OCI-LY7 (cell line): Measurements from ENCODE around the gene NDEL1. TPM values are rescaled to one million over a fixed set of nuclear protein-coding genes. Genes with fewer than 3 reads are reported as not detected.
A peak's percentile ranks its signal among the peaks of the same experiment; 100 is the strongest.

Experiments
- BruUV-seq: library from RNA; stranded (reverse); fragments of 400-500 nt; replicated peaks from 2 replicates; lab custom pipeline; 2021; lab: Mats Ljungman, UMichigan
- CTCF ChIA-PET: fragments of 300-600 bp; sonication (Branson Sonifier 250); formaldehyde crosslinking; loops from one replicate; lab custom pipeline; 2022; ENCODE audit warnings: antibody characterized with exemption; ENCODE audit not compliant: unreplicated experiment; lab: Charles Lee
- POLR2A ChIA-PET: fragments of 300-600 bp; sonication (Branson Sonifier 250); formaldehyde crosslinking; loops from one replicate; lab custom pipeline; 2022; ENCODE audit warnings: antibody characterized with exemption; lab: Charles Lee
- DNase-seq: peaks from one replicate; pipeline ENCODE4 v3.0.0-alpha.2; 2015; ENCODE audit warnings: low spot score
- H2AFZ ChIP-seq: fragments of 200-600 bp; sonication (generic), shearing (Covaris generic); 2 replicates; pipeline ENCODE4 v1.6.1; 2014; ENCODE audit warnings: mild to moderate bottlenecking, antibody characterized with exemption, low read length, moderate library complexity
- H3K27ac ChIP-seq: fragments of 200-600 bp; sonication (generic); 2 replicates; pipeline ENCODE4 v1.5.1; 2014; ENCODE audit warnings: mixed run types, low read depth, mild to moderate bottlenecking, moderate library complexity, low read length, inconsistent platforms; ENCODE audit not compliant: poor library complexity, severe bottlenecking
- H3K36me3 ChIP-seq: fragments of 200-600 bp; sonication (generic); 2 replicates; pipeline ENCODE4 v1.6.1; 2014; ENCODE audit warnings: mild to moderate bottlenecking, antibody characterized with exemption, low read length, moderate library complexity, mixed read lengths; ENCODE audit not compliant: insufficient read depth
- H3K4me1 ChIP-seq: fragments of 200-600 bp; sonication (generic); 2 replicates; pipeline ENCODE4 v1.5.1; 2014; ENCODE audit warnings: mild to moderate bottlenecking, low read length; ENCODE audit not compliant: insufficient read depth, poor library complexity, severe bottlenecking
- H3K4me2 ChIP-seq: fragments of 200-600 bp; sonication (generic); 2 replicates; pipeline ENCODE4 v1.6.1; 2014; ENCODE audit warnings: mild to moderate bottlenecking, low read length
- H3K4me3 ChIP-seq: fragments of 200-600 bp; sonication (generic); 2 replicates; pipeline ENCODE4 v1.5.1; 2014; ENCODE audit warnings: mild to moderate bottlenecking, low read depth, low read length; ENCODE audit not compliant: poor library complexity, severe bottlenecking
- H3K79me2 ChIP-seq: fragments of 200-600 bp; sonication (generic); 2 replicates; pipeline ENCODE4 v1.6.1; 2016; ENCODE audit warnings: low read depth, mild to moderate bottlenecking, low read length, moderate library complexity, mixed read lengths; ENCODE audit not compliant: insufficient read depth
- H3K9me2 ChIP-seq: fragments of 200-600 bp; sonication (generic); 2 replicates; pipeline ENCODE4 v1.6.1; 2016; ENCODE audit warnings: mild to moderate bottlenecking, low read length, mixed read lengths; ENCODE audit not compliant: insufficient read depth
- H3K9me3 ChIP-seq: fragments of 200-600 bp; sonication (generic); 2 replicates; pipeline ENCODE4 v1.6.1; 2014; ENCODE audit warnings: mild to moderate bottlenecking, mixed run types, low read length, mixed read lengths
- H4K20me1 ChIP-seq: fragments of 200-600 bp; sonication (generic); 2 replicates; pipeline ENCODE4 v1.6.1; 2014; ENCODE audit warnings: mild to moderate bottlenecking, antibody characterized with exemption, low read length, moderate library complexity, mixed read lengths; ENCODE audit not compliant: insufficient read depth
- EZH2phosphoT487 ChIP-seq: fragments of 200-600 bp; sonication (generic); IDR thresholded peaks from 2 replicates; pipeline ENCODE4 v1.6.1; 2018; ENCODE audit warnings: low read depth, borderline replicate concordance, mild to moderate bottlenecking, mixed run types, antibody characterized with exemption, low read length, moderate library complexity, mixed read lengths
- intact Hi-C: fragments of 100-400 bp; cut with micrococcal nuclease; formaldehyde crosslinking; loops from one replicate; pipeline ENCODE4 v1.10.0; 2022; ENCODE audit not compliant: unreplicated experiment
- total RNA-seq, 2 experiments: library from RNA; depleted of rRNA in 1 of 2; stranded (reverse); fragments of >200 nt in 1 of 2; shearing (Covaris generic) in 1 of 2; gene quantifications; 2 replicates each; pipeline ENCODE4 v1.2.3, GENCODE V29; 2014 to 2022
- TF ChIP-seq, protein P1 (sequence below): fragments of 200-600 bp; sonication (generic); conservative IDR thresholded peaks from 2 replicates; pipeline ENCODE4 v1.5.1; 2014; ENCODE audit warnings: mild to moderate bottlenecking, antibody characterized with exemption, low read length, moderate library complexity, mixed read lengths

The NDEL1 gene
- total RNA-seq, 2 experiments from 2014 or later = 37.9 to 65.7 TPM

GRCh38 chr17:8408371-8408770 is 27.3 kb upstream of the NDEL1 start:
- POLR2A ChIA-PET = no interaction called here
- Histone ChIP-seq H3K4me3 (no peak overlapping the region), H3K79me2 (no peaks in the 10 kb centered on the region), H3K4me1 (no peaks in the 10 kb centered on the region), H3K36me3 (no peaks in the 10 kb centered on the region), H3K4me2 (no peak overlapping the region), H3K9me2 (no peaks in the 10 kb centered on the region), H4K20me1 (no peaks in the 10 kb centered on the region), H3K27ac (no peak overlapping the region), H2AFZ (no peak overlapping the region), H3K9me3 (no peaks in the 10 kb centered on the region)
- intact Hi-C loops = no loop called here
- CTCF ChIA-PET = no interaction called here
- no peak for TF ChIP-seq EZH2phosphoT487
- TF ChIP-seq, protein P1, sequence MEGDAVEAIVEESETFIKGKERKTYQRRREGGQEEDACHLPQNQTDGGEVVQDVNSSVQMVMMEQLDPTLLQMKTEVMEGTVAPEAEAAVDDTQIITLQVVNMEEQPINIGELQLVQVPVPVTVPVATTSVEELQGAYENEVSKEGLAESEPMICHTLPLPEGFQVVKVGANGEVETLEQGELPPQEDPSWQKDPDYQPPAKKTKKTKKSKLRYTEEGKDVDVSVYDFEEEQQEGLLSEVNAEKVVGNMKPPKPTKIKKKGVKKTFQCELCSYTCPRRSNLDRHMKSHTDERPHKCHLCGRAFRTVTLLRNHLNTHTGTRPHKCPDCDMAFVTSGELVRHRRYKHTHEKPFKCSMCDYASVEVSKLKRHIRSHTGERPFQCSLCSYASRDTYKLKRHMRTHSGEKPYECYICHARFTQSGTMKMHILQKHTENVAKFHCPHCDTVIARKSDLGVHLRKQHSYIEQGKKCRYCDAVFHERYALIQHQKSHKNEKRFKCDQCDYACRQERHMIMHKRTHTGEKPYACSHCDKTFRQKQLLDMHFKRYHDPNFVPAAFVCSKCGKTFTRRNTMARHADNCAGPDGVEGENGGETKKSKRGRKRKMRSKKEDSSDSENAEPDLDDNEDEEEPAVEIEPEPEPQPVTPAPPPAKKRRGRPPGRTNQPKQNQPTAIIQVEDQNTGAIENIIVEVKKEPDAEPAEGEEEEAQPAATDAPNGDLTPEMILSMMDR = no peak
- BruUV-seq = no TSS peak
- DNase-seq = no peak

GRCh38 chr17:8409966-8410882 is 25.5 kb upstream of the NDEL1 start:
- Histone ChIP-seq H3K9me2 (no peaks in the 10 kb centered on the region), H3K9me3 (no peaks in the 10 kb centered on the region), H3K79me2 (no peaks in the 10 kb centered on the region), H3K4me3 (no peak overlapping the region), H3K4me2 (no peak overlapping the region), H3K36me3 (no peaks in the 10 kb centered on the region), H4K20me1 (no peaks in the 10 kb centered on the region), H3K4me1 (no peaks in the 10 kb centered on the region), H2AFZ (no peak overlapping the region; the same call in 1 of the 2 replicates), H3K27ac (no peak overlapping the region)
- TF ChIP-seq, protein P1 = peak; percentile 96
- no peak for TF ChIP-seq EZH2phosphoT487
- ChIA-PET CTCF (no interaction called here), POLR2A (interaction anchor here (0.6 to 0.7 kb wide), 5 partner anchors 13 to 288 kb away, joined by 3 read pairs; partner anchors contain the start of gene RNF222)
- BruUV-seq = no TSS peak
- intact Hi-C loops = loop anchor here (1.0 kb wide), 1 partner anchor 336 kb away; no protein-coding TSS in a partner anchor
- DNase-seq = peak; percentile 82

GRCh38 chr17:8410883-8411238 is 24.8 kb upstream of the NDEL1 start:
- H3K4me3 ChIP-seq = no peak overlapping the region
- no peak overlapping the region for H2AFZ ChIP-seq
- no peaks in the 10 kb centered on the region for H3K36me3 ChIP-seq
- no TSS peak for BruUV-seq
- no peak overlapping the region for H3K27ac ChIP-seq
- no peaks in the 10 kb centered on the region for H3K4me1 ChIP-seq
- no peaks in the 10 kb centered on the region for H3K9me3 ChIP-seq
- no peak overlapping the region for H3K4me2 ChIP-seq
- H3K9me2 ChIP-seq = no peaks in the 10 kb centered on the region
- TF ChIP-seq, protein P1 = no peak
- intact Hi-C loops = loop anchor here (1.0 kb wide), 1 partner anchor 335 kb away; no protein-coding TSS in a partner anchor
- POLR2A ChIA-PET = interaction anchor here (0.6 kb wide), 1 partner anchor 288 kb away, joined by 3 read pairs; no protein-coding TSS in a partner anchor
- no peak for DNase-seq
- H3K79me2 ChIP-seq = no peaks in the 10 kb centered on the region
- CTCF ChIA-PET = no interaction called here
- no peaks in the 10 kb centered on the region for H4K20me1 ChIP-seq
